Stimulated activated naive CD4-positive, alpha-beta T cell treated with Interleukin-2 at 50 U/mL for 16 hours (primary cell): ENCODE data around the gene DCC.

ENCODE experiments used
- DNase-seq: peaks from one replicate; lab custom pipeline; 2025; lab: John Stamatoyannopoulos, UW

Gene DCC

DNA sequence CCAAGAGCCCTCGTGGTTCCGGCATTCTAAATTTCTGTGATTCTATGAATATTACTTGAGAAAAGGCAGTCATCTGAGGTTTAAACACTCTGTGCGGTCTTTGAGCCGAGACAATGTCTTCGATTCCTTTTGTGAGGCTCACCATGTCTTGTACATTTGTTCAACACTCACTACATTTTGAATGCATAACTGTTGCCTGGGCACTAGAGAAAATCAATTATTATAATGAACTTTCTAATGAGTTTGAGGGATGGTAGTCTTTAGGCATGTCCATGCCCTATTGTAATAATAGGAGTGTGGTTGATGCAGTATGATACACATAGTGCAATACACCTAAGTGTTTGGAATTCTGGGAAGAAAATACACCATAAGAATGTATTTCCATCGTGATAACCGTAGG is 1181.1 kb downstream of the DCC start:
- DNase-seq: no peak

DNA sequence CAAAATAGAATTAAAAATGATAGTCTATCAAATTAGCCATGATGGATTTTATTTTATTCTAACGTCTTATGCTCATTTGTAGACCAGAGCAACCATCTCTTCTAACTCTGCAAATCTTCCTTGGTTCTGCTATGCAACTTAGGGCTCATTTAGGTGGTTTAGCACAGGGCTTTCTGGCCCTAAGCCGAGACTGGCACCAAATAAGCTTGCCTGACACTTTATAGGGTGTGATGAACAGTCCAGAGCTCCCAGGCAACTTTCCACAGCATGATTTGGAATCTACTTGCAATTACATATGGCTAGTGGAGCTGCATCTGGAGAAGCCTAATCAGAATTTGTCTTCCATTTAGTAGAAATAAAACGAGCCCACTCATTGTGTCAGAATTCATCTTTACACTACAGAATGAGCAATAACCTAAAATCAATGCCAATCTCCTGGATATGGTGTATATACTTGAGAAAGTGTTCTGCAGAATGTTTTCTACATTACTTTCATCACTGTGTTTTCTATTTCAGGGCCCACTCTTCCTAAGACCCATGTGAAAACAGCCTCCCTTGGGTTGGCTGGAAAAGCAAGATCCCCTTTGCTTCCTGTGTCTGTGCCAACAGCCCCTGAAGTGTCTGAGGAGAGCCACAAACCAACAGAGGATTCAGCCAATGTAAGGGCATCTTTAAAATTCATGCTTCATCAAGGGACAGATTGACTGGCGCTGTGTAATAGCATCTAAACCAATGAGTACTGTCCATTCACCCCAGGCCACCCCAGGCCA is 1186.3 kb downstream of the DCC start:
- no peak for DNase-seq

DNA sequence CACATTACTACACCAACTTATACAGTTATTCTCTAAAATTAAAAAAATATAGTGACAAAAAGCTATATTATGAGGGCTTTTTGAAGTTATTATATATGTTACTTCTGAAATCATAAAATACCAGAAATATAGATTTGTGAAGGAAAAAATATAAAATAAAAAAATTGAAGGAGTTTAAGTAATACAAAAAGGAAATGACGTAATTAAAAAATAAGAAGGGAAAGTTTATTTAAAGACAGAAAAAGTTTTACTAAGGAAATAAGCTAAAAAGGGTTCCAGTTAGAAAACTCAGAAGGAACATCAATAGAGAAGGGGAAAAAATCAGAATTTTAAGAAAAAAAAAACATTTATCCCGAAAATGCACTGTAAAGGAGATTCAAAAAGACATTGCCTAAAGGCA is 1187.4 kb downstream of the DCC start:
- DNase-seq: no peak

DNA sequence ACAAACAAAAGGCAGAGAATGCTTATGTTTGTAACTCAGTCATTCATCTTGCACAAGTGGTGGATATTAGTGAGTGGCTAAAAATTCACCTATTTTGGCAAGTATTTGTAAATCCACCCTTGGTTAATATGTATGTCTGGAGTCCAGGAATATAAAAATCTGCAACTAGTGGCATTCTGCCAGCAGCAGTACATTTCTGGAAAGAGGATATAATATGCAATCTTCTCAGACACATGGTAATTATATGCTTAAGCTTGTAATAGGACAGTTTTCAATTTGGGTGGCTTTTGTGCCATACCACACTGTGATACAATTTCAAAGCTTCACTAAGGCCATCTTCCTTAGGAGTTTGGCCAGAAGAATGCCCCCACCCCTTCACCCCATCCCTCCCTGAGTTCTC is 1191.2 kb downstream of the DCC start:
- DNase-seq: no peak

DNA sequence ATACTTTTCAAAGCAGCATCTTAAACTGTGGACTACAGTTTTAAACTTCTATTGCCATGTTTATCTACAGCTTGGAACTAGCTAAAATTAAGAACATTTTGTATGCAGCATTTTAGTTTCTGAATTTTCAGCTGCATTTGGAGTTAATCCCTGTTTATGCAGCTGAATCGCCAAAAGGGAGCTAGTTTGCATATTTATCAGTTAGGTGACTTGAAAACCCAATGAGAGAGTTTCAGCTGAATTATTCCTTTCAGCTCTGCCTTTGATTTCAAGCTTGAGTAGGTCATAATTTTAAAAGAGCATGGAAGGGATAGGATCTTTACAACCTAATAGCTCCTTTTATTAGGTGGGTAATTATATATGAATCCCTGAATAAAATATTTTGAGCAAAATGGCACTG is 1191.9 kb downstream of the DCC start:
- no peak for DNase-seq

DNA sequence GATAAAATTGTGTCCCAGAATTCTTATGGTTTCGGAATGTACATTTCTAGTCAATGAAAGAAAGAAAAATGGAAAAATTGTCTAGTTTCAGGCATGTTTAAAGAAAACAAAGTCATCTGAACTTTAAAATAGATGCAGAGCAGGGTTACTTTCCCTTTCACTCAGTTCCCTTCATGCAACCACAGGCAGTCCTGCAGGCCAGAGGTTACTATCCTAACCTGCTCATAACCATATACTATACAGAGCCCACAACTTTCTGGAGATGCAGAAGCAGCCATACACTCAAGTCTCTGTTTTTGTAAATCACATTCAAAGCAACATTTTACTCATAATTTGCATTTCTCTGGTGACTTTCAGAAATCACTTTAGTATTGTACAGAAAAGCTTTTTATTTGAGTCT is 1194.2 kb downstream of the DCC start:
- DNase-seq: no peak

DNA sequence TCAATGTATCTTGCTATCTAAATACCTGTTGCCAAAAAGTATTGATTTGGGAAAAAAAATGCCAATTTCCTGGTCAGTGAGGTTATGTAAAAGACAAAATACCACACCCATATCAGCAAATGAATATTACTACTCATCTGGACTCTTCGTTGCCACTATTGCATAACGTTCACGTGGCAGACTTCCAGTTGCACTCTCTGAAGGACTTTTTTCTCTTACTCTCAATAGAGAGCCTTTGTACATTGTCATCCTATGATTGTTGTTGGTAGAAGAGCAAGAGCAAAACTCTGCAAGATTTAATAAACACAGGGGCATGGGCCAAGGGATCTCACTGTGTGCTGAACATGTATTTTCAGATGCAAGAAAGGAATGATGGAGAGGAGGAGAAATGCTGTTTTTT is 1194.7 kb downstream of the DCC start:
- no peak for DNase-seq

DNA sequence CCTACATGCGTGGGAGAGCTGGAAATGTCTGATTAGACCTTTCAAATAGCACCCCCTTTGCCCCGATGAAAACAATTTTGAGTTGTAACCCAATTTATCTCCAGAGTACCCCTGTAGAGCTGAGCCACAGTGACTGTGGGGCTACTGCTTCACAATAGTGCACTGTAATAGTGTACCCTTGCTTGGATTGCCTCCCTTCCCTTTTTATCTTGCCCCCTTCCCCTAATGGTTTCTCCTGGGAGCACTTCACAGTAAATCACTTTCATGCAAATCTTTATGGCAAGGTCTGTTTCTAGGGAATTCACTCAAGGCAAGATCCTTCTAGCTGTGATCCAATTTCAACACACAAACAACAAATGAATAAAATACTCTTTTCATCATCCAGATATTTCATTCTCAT is 1196.9 kb downstream of the DCC start:
- no peak for DNase-seq

DNA sequence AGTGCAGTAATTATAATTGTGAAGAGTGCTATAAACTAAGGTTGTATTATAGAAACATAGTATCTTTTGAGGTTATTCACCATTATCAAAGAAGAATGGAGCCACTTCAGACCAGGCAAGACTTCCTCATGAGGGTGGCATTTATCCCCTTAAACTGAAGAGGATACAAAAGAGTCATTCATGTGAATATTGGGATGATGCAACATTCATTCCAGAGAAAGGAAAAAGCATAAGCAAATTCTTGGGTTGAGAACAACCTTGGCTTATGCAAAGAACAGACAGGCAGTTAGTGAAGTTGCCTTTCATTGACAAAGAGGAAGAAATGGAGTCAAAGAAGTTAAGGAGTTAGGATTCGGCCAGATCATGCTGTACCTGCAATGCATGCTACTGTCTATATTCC is 1201.9 kb downstream of the DCC start:
- no peak for DNase-seq

DNA sequence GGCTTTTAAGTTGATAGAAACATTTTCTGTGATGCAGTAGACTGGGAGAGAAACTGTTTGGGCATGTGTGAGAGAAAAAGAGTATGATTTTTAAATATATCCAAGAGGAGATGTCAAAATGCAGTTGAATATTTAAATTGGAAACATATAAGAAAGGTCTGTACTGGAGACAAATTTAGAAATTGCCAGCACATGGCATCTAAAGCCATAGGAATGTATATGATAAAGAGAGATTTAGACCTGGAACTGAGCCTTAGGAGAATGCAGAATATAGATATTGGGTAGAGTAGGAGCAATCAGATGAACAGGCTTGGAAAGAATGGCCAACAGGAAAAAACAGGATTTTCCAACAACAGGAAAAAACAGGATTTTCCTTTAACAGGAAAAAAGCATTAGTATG is 1203.7 kb downstream of the DCC start:
- no peak for DNase-seq

DNA sequence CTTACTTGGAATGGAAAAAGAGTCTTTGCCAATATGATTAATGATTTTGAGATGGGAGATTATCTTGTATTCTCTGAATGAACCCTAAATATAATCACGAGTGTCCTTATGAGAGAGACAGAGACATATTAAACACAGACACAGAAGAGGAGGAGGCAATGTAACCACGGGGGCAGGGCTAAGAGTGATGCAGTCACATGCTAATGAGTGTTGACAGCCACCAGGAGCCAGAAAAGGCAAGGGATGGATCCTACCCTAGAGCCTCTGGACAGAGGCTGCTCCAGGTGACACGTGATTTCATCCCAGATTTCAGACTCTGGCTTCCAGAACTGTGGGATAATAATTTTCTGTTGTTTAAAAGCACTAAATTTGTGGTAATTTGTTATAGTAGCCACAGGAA is 1204.9 kb downstream of the DCC start:
- DNase-seq: no peak

DNA sequence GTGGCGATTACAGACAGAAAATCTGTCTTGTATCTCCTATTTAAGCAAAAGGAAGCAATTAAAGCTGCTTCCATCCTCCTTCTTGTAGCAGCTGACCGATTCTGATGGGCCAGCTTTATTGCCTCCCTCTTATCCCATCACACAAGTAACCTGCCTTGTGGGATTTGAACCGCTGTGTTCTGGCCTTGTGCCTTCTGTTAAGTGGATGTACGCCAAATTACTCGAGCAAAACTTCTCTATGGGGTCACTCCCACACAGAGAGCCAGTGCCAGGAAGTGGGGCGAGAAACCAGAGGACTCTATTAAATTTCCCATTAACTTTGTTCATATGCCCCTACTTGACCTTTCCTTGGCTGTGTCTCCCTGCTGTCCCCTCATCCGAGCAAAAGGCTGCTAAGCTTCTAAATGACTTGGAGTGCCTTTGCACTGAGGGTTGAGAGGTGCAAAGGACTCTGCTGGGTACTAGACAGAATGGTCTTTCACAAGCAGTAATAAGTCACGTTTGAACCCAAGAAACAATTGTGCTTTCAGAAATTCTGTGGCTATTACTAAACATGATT is 1212.0 kb downstream of the DCC start:
- DNase-seq: no peak

DNA sequence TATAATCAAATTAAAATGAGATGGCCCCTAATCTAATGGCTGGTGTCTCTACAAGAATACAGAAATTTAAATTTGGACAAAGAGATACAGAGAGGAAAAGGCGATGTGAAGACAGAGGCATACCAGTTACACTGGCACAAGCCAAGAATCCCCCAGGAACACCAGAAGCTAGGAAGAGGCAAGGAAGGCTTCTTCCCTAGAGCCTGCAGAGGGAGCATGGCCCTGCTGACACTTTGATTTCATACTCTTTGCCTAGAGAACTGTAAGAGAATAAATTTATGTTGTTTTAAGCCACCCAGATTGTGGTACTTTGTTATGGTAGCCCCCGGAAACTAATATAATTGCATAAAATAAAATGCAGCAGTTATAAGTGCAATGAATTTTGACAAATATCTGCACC is 1213.0 kb downstream of the DCC start:
- DNase-seq: no peak

DNA sequence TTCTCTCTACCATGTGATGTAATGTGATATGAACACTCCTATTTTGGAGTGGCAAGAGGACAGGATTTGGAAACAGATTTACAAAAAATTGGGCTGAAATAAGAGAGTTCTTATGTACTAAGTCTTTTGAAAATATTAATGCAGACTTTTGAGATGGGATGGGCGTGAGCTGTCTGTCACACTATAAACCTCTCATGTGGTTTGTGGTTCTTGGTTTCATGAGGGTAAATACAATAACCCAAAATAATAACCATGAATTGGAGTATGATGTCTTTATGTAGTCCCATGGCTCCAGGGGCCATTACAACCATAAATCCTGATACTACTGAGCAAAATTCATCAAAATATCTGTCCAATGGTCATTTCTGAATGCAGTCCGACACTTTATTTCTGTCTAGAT is 1216.5 kb downstream of the DCC start:
- no peak for DNase-seq

DNA sequence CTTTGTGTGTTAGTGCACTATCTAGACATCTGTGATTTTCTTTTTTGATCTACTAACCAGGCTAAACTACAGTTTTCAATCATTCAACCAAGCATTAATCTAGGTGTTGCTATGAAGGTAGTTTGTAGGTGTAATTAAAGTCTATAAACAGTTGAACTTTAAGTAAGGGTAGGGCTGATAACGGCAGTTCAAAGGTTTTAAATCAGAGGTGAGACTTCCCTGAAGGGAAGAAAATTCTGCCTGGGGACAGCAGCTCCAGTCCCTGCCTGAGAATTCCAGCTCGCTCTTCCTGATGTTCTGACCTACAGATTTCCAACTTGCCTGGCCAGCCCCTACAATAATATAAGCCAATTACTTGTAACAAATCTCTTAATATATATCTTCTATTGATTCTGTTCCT is 1220.5 kb downstream of the DCC start:
- DNase-seq: no peak

DNA sequence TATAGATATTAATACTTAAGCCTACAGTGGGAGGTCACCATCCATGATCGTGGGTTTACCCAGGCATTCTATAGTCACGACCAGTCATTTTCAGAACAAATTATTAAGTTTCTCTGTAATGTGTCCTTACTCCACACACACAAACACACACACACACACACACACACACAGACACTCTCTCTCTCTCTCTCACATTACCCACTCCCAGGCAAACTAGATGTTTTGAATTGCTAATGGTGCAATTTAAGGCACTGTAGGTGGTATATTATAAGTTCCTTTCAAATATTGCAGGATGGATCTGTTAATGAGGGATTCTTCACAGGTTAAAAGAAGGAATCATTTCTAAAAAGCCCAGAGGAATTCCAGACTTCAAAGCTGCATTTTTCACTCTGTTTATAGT is 1226.6 kb downstream of the DCC start:
- no peak for DNase-seq

DNA sequence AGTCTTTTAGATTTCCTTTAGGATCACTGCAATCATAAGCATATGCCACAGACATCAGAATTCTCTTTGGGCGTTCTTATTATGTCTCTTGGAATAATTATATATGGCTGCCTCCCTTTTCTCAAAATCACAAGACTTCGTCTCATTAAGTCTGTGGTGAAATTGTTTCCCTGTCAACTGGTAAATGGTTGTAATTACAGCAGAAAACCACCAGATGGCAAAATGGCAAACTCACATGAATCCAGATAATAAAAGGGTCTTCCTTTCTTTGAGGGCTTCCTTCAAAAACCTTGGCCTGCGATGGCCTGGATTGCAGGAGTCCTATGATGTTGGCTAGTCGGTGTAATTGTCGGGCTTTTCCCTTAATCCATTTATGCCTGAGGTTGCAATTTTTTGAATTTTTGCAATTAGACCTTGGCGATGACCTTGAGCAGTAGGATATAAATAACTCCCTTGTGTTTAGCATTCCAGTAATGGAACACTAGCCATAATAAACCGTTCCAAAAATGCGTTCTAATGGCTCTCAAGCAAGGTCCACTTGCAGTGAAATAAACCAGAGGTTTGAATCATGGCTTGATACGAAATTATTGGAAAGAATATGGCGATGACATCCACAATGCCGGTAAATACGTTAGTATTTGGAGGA is 1228.1 kb downstream of the DCC start:
- no peak for DNase-seq
